MV-4-11 (cell line): ENCODE results near the gene DCUN1D2.
"Not testable (repeated sequence)": the region's sequence is repeated elsewhere in the genome, so short reads cannot be mapped to it uniquely, and the experiment has no call there.

Source experiments
- DNase-seq: peaks from one replicate; lab custom pipeline; 2025; lab: John Stamatoyannopoulos, UW

The DCUN1D2 gene

DNA sequence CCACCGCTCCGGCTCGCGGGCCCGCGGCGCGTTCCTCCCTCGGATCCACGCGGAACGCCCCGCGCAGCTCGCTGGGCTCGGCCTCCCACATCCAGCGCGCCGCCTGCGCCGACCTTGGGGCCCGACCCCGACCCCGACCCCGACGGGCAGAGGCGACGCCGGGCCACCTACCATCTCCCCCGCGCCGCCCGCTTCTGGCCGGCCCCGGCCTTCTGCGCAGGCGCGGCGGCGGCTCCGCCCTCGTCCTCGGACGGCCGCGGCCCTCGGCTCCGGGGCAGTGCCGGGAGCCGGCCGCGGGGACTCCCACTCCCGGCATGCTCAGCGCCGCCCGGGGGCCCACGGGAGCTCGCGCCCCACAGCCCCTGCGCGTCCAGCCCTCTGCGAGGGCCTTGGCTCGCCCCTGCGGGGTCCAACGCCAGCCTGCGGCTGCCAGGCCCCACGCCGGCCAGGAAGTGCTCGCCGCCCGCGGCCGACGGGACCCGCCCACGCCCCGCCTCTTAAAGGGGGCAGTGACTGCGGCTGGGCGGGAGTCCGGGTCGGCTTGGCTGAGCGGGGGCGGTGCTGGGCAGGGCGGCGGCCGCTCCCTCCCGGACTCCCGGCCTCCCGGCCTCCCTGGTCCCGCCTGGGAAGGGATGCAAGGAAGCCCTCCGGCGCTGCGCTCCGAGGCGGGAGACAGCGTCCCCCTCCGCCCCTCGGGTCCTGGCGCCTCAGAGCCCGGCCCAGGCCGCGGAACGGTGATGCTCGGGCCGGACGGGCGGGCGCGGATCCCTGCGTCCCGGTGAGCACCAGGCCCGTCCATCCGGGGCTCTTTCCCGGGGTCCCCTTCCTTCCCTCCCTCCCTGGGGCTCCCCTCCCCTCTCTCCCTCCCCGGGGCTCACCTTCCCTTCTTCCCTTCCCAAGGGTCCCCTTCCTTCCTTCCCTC lies at the start of gene DCUN1D2:
Gene DCUN1D2, minus strand, starts transcription at position 216 of the 922 bp plus-strand sequence. Its CDS starts 42 bp downstream, at position 174.
- DNase-seq = peak; percentile 89

- DNase-seq = no peak
These were observed 49.3 kb upstream of the DCUN1D2 start for GRCh38 chr13:113539822-113540221.

DNA sequence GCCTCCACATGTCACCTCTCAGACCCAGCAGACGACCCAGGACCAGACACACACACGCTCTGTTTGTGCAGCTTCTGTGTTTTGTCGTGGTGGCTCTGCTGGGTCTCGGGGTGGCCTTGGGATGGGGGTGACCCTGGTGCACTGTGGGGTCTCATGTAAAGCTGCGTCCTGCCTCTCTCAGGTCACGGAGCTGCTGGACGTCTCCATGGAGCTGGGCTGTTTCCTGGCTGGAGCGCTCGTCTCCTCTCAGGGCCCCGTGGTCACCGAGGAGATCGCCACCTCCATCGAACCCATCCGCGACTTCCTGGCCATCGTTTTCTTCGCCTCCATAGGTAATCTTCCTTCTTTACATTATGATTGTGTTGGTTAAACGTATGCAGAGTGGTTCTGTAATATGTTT lies 48.7 kb upstream of the DCUN1D2 start:
- no peak for DNase-seq

DNA sequence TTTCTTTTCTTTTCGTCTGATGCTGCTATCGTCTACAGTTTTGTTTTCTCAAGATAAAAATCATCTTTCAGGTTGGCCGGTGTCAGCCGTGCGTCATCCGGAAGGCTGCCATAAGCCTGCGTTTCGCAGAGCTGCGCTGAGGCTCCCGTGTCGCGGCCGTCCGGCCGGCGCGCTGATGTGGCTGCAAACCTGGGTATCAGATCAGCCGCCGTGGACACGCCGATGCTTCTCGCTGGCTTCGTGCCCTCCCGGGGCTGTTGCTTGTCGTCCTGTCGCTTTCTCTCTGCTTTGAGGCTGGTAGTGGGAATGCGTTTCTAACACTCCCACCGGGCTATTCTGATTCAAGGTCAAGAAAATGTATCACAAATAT lies 48.2 kb upstream of the DCUN1D2 start:
- DNase-seq = no peak

DNA sequence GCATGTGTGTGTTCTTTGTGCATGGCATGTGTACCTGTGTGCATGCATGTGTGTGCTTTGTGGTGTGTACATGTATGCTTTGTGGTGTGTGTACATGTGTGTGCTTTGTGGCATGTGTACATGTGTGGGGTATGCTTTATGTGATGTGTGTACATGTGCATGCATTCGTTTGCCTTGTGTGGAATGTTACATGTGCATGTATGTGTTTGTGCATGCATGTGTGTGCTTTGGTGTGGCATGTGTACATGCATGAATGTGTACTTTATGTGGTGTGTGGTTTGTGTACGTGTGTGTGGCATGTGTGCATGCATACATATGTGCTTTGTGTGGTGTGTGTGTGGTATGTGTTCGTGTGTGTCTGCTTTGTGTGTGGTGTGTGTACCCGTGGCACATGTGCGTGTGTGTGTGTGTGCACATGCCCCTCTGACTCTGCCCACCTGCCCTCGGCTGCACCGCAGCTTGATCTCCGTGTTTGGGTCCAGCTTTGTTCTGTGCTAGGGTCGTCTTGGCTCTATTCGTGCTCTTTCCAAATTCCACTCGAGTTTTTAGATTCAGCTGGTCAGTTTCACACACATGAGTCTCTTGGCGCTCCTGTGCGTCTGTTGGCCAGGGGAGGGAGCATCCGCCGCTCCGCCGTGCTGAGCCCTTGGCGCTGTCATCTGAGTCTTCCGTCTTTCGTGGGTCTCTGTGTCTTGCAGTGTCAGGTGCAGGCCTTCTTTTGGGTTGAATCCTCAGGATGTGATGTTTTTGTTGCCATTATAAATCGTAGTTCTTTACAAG lies 47.6 kb upstream of the DCUN1D2 start:
- no peak for DNase-seq

DNA sequence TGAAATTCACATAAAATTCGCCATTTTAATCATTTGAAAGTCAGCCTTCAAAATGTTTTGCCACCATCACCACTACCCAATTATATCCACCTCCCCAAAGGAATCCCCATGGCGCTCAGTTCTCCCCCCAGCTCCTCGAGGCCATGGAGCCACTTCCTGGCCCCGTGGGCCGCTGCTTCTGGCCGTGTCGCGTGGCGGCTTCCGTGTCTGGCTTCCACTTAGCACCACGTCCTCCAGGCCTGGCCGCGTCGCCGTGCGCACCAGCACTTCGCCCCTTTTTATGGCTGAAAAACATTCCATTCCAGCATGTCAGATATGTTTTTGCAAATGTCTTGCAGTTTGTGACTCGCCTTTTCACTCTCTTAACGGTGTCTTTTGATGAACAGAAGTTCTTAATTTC lies 46.7 kb upstream of the DCUN1D2 start:
- DNase-seq = no peak

- no peak for DNase-seq
These were observed 46.1 kb upstream of the DCUN1D2 start for GRCh38 chr13:113536461-113537110.

- DNase-seq = no peak
These were observed 44.9 kb upstream of the DCUN1D2 start for GRCh38 chr13:113535381-113535781.

DNA sequence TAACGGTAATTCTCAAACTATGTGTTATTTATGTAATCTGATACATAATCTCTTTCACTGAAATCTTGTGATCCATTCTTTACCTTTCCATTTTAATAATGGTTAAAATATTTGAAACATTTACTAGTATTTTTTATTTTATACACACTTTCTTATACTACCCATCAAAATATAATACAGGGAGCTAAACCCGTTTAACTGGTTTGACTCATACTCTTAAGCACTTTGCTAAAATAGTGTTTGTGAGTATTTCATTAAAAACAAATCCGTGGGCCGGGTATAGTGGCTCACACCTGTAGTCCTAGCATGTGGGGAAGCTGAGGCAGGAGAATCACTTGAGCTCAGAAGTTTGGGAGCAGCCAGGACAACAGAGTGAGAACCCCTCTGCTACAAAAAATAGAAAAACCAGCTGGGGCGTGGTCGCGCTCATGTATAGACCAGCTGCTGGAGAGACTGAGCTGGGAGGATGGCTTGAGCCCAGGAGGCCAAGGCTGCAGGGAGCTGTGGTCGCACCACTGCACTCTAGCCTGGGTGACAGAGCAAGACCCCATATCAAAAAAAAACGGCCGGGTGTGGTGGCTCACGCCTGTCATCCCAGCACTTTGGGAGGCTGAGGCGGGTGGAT lies 43.8 kb upstream of the DCUN1D2 start:
- no peak for DNase-seq

DNA sequence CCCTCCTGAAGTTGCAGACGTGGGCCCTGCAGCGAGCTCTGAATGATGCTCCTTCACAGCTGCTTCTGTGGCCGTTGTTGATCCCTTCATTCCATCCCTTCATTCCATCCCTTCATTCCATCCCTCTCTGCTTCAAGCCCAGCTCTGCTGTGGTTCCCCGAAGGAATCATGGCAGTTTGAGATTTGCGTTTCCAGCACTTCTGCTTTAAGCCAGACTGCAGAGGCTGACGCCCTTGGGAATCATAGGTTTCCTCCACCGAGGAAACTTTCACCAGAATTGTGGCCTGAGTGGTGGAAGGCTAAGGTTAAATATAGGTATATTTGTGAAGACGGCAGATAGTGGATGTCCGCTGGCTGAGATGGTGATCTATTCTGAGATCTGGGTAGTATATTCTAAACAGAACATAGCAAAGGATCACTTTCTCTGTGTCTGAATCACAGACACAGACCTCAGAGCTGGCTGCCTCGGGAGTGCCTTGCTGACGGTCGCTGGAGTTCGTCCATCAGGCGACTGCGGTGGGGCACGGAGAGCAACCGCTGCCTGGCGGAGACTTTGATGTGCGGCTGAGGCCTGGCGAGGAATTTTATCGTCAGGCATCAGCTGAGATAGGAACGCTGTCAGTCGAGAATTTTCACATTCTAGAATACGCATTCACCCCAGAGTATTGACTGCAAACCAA lies 42.8 kb upstream of the DCUN1D2 start:
- no peak for DNase-seq

GRCh38 chr13:113532156-113532806 lies 41.8 kb upstream of the DCUN1D2 start:
- DNase-seq = no peak

DNA sequence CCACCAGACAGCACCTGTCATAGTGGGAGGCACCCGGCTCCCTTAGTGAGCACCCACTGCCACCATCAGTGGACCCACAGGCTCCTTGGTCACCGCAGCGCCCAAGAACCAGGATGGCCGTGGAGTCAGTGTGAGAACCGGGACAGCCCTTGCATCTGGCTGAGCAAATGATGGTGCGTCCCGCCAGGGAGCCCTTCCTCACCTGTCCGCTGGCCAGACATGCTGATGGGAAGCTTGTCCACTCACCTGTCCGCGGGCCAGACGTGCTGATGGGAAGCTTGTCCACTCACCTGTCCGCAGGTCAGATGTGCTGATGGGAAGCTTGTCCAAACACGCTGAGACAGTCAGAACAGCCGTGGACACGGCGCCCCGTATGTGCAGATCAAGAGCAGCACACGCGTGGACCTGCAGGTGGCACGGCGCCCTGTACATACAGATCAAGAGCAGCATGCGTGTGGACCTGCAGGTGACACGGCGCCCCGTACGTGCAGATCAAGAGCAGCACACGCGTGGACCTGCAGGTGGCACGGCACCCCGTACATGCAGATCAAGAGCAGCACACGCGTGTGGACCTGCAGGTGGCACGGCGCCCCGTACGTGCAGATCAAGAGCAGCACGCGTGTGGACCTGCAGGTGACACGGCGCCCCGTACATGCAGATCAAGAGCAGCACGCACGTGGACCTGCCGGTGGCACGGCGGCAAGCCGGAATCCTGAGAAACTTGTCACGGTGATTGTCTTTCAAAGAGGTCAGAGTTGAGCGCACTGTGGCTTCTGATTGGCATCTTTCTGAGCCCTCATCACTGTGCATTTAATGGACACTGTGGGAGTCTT lies 40.7 kb upstream of the DCUN1D2 start:
- no peak for DNase-seq

- DNase-seq = no peak
These were observed 38.3 kb upstream of the DCUN1D2 start for GRCh38 chr13:113528813-113529180.

DNA sequence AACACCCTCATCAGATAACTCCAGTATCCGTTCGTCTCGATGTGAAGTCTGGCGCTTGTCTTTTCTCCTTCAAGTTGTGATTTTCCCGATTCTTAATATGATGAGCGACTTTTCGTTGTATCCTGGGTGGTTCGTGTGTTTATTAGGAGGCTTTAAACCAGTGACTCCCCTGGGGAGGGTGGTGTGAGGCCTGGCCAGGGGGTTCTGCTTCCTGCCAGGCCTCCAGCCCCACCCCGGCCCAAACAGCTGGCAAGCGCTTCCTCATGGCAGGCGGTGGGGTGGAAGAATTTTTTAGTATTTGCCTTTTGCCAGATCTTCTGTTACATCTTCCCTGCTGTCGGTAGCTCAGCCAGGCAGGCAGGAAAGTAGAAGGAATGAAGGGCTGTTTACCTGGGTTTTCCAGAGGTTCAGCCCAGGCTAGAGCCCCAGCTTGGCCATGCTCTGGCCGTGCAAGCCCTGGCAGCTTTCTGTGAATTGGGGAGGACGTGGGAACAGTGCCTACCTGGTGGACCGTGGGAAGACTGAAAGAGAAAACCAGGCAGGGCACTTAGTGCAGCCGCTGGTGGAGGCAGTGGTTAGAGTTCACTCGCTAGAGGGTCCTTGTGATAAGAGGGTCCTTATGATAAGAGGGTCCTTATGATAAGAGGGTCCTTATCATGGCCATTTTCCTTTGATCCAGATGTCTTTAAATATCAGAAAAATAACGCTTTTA lies 37.7 kb upstream of the DCUN1D2 start:
- DNase-seq = no peak

DNA sequence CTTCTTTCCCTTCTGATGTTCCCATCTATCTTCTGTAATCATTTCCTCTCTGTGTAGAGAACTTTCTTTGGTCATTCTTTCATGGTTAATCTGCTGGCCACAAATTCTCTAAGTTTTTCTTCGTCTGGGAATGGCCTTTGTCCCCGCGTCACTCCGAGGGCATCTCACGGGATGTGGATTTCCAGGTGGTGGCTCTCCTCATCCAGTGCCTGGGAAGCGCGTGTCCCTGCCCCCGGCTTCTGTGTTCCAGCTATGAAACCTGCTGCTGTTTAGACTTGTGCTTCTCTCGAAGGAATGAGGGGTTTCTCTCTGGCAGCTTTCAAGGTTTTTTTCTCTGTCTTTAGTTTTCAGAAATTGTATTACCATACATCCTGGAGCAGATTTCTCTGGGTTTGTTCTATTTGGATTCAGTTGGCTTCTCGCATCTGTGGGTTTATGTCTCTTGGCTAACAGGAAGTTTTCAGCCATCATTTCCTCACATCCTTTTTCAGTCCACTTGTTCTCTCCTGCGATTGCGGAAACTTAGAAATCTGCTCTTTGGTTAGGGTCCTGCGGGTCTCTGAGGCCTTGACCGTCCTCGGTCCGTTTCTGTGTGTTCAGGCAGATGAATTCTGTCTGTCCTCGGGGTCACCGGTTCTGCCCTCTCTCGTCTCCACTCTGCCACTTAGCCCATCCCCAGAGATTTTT lies 36.9 kb upstream of the DCUN1D2 start:
- DNase-seq = peak; percentile 20

GRCh38 chr13:113526466-113527220 lies 36.1 kb upstream of the DCUN1D2 start:
- no peak for DNase-seq

DNA sequence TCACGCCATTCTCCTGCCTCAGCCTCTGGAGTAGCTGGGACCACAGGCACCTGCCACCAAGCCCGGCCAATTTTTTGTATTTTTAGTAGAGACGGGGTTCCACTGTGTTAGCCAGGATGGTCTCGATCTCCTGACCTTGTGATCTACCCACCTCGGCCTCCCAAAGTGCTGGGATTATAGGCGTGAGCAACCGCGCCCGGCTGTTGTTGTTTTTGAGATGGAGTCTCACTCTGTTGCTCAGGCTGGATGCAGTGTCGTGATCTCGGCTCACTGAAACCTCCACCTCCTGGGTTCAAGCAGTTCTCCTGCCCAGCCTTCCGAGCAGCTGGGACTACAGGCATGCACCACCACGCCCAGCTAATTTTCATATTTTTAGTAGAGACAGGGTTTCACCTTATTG lies 31.9 kb upstream of the DCUN1D2 start:
- DNase-seq = not testable (repeated sequence)

DNA sequence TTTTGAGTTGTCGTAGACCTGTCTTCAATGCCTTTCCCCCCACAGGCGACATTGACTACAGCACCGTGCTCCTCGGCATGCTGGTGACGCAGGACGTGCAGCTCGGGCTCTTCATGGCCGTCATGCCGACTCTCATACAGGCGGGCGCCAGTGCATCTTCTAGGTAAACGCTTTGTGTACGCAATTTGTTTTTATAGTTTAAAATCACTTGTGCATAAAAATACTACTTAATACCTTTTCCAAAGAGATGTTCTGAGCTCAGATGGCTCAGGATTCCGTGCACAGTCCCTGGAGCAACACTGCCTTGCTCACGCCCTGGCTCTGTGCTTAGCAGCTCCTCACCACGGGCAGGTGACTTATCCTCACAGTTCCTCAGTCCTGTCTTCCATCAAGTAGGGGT lies 30.1 kb upstream of the DCUN1D2 start:
- no peak for DNase-seq
